Small intestine (tissue), 16 donors: ENCODE results near the gene OR5K3. TPM values are rescaled to one million over a fixed set of nuclear protein-coding genes. Genes with fewer than 3 reads are reported as not detected.

Experiments
- DNase-seq, 2 donors: peaks; one replicate each; pipeline versions ENCODE4 v3.0.0 to v3.0.0-alpha.2; 2013
- FAIRE-seq: peaks from 2 replicates; lab custom pipeline; 2012; peaks lifted over from hg19 to GRCh38; lab: Jason Lieb, UNC
- H3K27ac ChIP-seq, 3 donors: one replicate each; pipeline ENCODE4 v1.5.1; 2013; ENCODE audit warnings: low read length in 2 of 3, mild to moderate bottlenecking in 2 of 3, control low read depth in 1 of 3, inconsistent platforms in 1 of 3, low read depth in 1 of 3, moderate library complexity in 1 of 3
- H3K27me3 ChIP-seq, 3 donors: one replicate each; pipeline ENCODE4 v1.6.1; 2013; ENCODE audit warnings: low read length in 3 of 3, inconsistent platforms in 1 of 3; ENCODE audit not compliant: control insufficient read depth in 3 of 3, insufficient read depth in 3 of 3
- H3K36me3 ChIP-seq, 3 donors: one replicate each; pipeline ENCODE4 v1.6.1; 2013; ENCODE audit warnings: low read length in 3 of 3, inconsistent platforms in 1 of 3, low read depth in 1 of 3, mild to moderate bottlenecking in 1 of 3, moderate library complexity in 1 of 3; ENCODE audit not compliant: control insufficient read depth in 3 of 3, insufficient read depth in 2 of 3
- H3K4me1 ChIP-seq, 3 donors: one replicate each; pipeline ENCODE4 v1.6.1; 2013; ENCODE audit warnings: low read length in 2 of 3, inconsistent platforms in 1 of 3, low read depth in 1 of 3, mild to moderate bottlenecking in 1 of 3, moderate library complexity in 1 of 3; ENCODE audit not compliant: control insufficient read depth in 3 of 3, insufficient read depth in 2 of 3
- H3K4me3 ChIP-seq, 3 donors: one replicate each; pipeline ENCODE4 v1.5.1; 2013; ENCODE audit warnings: low read length in 3 of 3, control low read depth in 1 of 3, inconsistent platforms in 1 of 3, low read depth in 1 of 3, mild to moderate bottlenecking in 1 of 3, moderate library complexity in 1 of 3
- H3K9me3 ChIP-seq, 2 donors: one replicate each; pipeline ENCODE4 v1.6.1; 2013; ENCODE audit warnings: low read depth in 1 of 2, low read length in 1 of 2; ENCODE audit not compliant: control insufficient read depth in 2 of 2, insufficient read depth in 1 of 2
- WGBS, 3 donors: extraction: QIAGEN DNeasy Blood & Tissue Kit; methylation state at CpG; one replicate each; pipeline ENCODE4 v1.1.7; 2013; 5-methylcytosine and 5-hydroxymethylcytosine counted together
- long read RNA-seq, 10 donors: transcript quantifications; one replicate each; lab custom pipeline, GENCODE V29; 2026
- polyA plus RNA-seq, 4 donors: library from polyadenylated mRNA; stranded (reverse) in 3 of 4; unstranded in 1 of 4; fragments of 200-250 nt in 3 of 4; fragments of 120-200 nt in 1 of 4; gene quantifications; one replicate each; pipeline versions ENCODE4 v1.2.1 to v1.2.3, GENCODE V29; 2013
- donor health status: healthy with polysubstance abuse.
- donor health status: control.
- donor health status: control.
- donor health status: Bipolar disorder and iron deficiency.
- donor health status: healthy.

The OR5K3 gene, protein sequence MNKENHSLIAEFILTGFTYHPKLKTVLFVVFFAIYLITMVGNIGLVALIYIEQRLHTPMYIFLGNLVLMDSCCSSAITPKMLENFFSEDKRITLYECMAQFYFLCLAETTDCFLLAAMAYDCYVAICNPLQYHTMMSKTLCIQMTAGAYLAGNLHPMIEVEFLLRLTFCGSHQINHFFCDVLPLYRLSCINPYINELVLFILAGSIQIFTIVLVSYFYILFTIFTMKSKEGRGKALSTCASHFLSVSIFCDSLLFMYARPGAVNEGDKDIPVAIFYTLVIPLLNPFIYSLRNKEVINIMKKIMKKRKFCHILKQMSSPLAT
- not detected for polyA plus RNA-seq
- long read RNA-seq, donor 1 = 0 reads
- long read RNA-seq, donor 2 = 0 reads
- long read RNA-seq, donor 3 = 0 reads
- long read RNA-seq, donor 4 = 0 reads
- long read RNA-seq, donor 5 = 0 reads
- long read RNA-seq, donor 6 = 0 reads
- long read RNA-seq, donor 7 = 0 reads
- long read RNA-seq, donor 8 = 0 reads
- long read RNA-seq, donor 9 = 0 reads
- long read RNA-seq, donor 10 = 0 reads

DNA sequence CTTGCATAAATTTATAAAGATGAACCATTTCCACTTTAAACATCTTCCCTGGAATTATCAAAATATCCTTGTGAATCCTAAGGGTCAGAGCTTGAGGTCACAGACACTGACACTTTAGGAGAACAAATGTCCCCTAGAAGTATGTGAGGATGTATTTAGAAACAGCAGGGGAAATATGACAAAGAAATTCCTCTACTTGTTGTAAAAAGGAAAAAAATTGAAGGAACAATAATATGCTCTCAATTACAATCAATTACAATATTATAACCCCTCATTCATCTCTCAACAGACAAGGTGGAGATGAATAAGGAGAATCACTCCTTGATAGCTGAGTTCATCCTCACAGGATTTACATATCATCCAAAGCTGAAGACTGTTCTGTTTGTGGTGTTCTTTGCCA is at the start of gene OR5K3:
OR5K3 (plus strand) TSS at position 301 of the 400 bp plus-strand sequence; CDS start at position 301, 0 bp downstream.
- H3K27me3 ChIP-seq = peaks cover 0 to 1% (median 0%) of the 10 kb centered on the region in 3 donors
- no peaks in the 10 kb centered on the region for H3K4me1 ChIP-seq
- no peaks in the 10 kb centered on the region for H3K36me3 ChIP-seq
- no peaks in the 10 kb centered on the region for H3K9me3 ChIP-seq
- no peak for DNase-seq
- FAIRE-seq = no peak
- no peak within 1 kb of the TSS for H3K27ac ChIP-seq
- H3K4me3 ChIP-seq = no peak within 1 kb of the TSS

DNA sequence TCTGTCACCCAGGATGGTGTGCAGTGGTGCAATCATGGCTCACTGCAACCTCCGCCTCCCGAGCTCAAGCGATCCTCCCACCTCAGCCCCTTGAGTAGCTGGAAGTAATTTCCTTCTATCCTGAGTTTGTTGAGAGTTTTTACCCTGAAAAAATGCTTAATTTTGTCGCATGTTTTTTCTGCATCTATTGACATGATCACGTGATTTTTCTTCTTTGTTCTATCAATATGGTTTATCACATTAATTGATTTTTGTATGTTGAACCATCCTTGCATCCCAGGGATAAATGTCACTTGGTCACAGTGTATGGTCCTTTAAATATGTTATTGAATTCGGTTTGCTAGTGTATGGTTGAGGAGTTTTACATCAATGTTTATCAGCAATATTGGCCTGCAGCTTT is 48.7 kb upstream of the OR5K3 start:
- Histone ChIP-seq H3K27ac (no peak overlapping the region), H3K4me3 (no peak overlapping the region), H3K36me3 (no peaks in the 10 kb centered on the region), H3K9me3 (no peaks in the 10 kb centered on the region), H3K27me3 (no peaks in the 10 kb centered on the region), H3K4me1 (no peaks in the 10 kb centered on the region)
- DNase-seq (no peak), FAIRE-seq (no peak)
- 82 to 87% (median 82%) methylated on average over 6 of the region's 6 CpGs for WGBS, 3 donors

DNA sequence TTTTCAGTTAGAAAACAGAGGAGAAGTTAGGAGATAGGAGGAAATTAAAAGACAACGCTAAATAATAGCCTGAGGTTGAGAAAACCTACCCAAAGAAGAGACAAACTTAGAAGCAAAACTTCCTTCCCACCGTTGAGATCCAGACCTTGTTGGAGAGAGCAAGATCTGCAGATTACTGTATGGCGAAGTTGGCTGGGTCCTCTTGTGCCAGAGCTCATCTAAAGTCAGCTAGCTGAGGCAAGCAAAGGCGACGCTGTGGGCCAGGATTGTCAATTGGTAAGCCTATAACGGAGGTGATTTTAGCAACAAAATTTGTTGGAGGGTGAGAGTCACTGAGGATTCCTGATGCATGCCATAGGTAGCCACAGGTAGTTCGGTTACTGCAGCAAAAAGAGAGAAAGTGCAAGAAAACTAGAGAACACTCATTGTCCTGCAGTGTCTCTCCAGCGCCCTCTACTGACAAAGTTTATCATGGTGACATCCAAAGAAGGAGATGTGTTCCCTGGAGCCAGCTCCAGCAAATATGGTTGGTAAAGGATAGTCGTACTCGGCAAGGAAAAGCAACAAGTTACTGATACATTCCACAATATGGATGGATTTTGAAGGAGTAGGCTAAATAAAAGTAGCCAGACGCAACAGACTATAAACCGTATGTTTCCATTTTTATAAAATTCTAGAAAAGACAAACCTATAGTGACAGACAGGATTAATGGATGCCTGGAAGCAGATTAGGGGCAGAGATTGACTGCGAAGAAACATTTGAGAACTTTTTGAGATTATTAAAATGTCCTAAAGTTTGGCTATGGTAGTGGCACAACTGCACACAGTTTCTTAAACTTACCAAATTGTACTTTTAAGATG is 46.6 kb upstream of the OR5K3 start:
- FAIRE-seq (no peak), DNase-seq (peak; percentile 42 to 44)
- no peaks in the 10 kb centered on the region for H3K4me1 ChIP-seq

DNA sequence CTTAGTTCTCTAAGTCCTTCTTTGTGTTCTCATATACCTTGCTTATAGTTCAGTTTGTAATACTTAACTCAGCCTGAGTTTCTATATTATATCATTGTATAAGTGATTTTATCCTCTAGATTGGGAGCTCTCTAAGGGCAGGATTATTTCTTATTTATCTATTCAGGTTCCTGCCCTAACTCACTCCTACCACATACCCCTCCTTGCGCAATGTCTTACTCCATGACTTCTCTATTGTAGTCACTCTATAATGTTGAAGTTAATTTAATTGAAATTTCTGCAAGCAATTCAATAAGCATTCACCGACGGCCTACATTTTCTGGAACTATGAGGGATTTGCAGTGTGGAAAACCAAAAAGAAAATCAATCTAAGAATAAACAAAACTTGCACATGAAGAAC is 40.4 kb upstream of the OR5K3 start:
- no peak overlapping the region for H3K4me3 ChIP-seq
- 87 to 93% (median 87%) methylated on average over 3 of the region's 3 CpGs for WGBS, 3 donors
- H3K9me3 ChIP-seq = no peaks in the 10 kb centered on the region
- H3K4me1 ChIP-seq = no peaks in the 10 kb centered on the region
- DNase-seq (no peak), FAIRE-seq (no peak)
- no peaks in the 10 kb centered on the region for H3K27me3 ChIP-seq
- H3K27ac ChIP-seq = no peak overlapping the region
- H3K36me3 ChIP-seq = no peaks in the 10 kb centered on the region

More for the DNA sequence above, 46.6 kb upstream of the OR5K3 start:
- H3K27me3 ChIP-seq = no peaks in the 10 kb centered on the region
- H3K36me3 ChIP-seq = no peaks in the 10 kb centered on the region
- no peak overlapping the region for H3K4me3 ChIP-seq
- 57 to 65% (median 64%) methylated on average over 13 of the region's 13 CpGs for WGBS, 3 donors
- H3K9me3 ChIP-seq = no peaks in the 10 kb centered on the region
- H3K27ac ChIP-seq = no peak overlapping the region

DNA sequence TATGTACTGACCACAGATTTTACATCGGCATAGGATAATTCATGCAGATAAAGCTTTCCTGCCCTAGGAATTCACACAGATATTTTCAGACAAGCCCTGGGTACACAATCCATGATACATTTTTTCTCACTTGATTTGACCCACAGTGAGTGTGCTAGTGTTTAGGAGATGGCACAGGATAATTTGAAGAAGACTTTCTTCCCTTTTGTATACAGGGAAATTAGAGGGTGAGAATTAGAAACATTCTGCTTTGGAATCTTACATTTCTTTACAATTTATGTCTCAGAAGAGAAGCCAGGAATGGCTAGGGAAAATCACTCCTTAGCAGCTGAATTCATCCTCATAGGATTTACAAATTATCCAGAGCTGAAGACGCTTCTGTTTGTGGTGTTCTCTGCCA is 36.9 kb upstream of the OR5K3 start, which contains the start of gene OR5K4:
OR5K4 (plus strand) TSS at position 301 of the 400 bp plus-strand sequence; CDS start at position 301, 0 bp downstream.
- FAIRE-seq (no peak), DNase-seq (no peak)
- Histone ChIP-seq H3K36me3 (no peaks in the 10 kb centered on the region), H3K27me3 (no peaks in the 10 kb centered on the region), H3K9me3 (no peaks in the 10 kb centered on the region), H3K4me1 (no peaks in the 10 kb centered on the region), H3K27ac (no peak within 1 kb of the TSS), H3K4me3 (no peak within 1 kb of the TSS)
- 60 to 74% (median 73%) methylated on average over 2 of the region's 2 CpGs for WGBS, 3 donors

DNA sequence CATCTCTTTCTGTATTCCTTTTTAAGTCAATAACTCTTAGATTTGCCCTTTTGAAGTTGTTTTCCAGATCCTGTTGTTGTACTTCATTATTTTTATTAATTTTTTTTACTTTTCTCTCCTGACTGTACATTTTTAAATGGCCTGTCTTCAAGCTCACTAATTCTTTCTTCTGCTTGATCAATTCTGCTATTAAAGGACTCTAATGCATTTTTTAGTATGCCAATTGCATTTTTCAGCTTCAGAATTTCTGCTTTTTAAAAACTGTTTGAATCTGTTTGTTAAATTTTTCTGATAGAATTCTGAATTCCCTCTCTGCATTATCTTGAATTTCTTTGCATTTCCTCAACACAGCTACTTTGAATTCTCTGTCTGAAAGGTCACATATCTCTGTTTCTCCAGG is 31.2 kb upstream of the OR5K3 start:
- no peak overlapping the region for H3K27ac ChIP-seq
- FAIRE-seq (no peak), DNase-seq (no peak)
- no peaks in the 10 kb centered on the region for H3K36me3 ChIP-seq
- no peak overlapping the region for H3K4me3 ChIP-seq
- H3K4me1 ChIP-seq = no peaks in the 10 kb centered on the region
- peaks cover 0 to 19% of the 10 kb centered on the region in 2 donors for H3K9me3 ChIP-seq
- no peaks in the 10 kb centered on the region for H3K27me3 ChIP-seq

DNA sequence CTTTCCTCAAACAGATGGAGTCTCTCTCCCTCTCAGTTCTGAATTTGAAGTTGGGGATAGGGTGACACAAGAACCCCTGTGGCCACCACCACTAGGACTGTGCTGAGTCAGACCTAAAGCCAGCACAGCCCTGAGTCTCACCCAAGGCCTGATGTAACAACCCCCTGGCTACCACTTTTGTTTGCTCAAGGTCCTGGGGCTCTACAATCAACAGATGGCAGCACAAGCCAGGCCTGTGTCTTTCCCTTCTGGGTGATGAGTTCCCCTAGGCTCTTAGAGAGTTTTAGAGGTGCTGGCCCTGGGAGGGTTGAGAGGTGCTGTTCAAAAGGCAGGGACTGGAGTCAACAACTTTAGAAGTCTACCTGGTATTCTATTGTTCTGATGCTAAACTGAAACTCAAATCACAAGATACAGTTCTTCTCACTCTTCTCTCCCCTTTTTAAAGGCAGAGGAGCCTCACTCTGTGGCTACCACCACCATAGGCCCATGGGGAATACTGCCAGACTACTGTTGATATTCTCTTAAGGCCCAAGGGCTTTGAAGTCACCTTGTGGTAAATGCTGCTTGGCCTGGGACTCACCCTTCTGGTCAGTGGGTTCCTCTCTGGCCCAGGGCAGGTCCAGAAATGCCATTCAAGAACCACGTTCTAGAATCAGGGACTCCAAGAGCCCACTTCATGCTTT is 30.3 kb upstream of the OR5K3 start:
- no peak for DNase-seq
- Histone ChIP-seq H3K27ac (no peak overlapping the region), H3K36me3 (no peaks in the 10 kb centered on the region), H3K4me3 (no peak overlapping the region), H3K27me3 (no peaks in the 10 kb centered on the region), H3K9me3 (peaks cover 0 to 19% of the 10 kb centered on the region in 2 donors), H3K4me1 (no peaks in the 10 kb centered on the region)
- 30 to 64% (median 60%) methylated on average over 1 of the region's 1 CpG for WGBS, 3 donors
- no peak for FAIRE-seq

DNA sequence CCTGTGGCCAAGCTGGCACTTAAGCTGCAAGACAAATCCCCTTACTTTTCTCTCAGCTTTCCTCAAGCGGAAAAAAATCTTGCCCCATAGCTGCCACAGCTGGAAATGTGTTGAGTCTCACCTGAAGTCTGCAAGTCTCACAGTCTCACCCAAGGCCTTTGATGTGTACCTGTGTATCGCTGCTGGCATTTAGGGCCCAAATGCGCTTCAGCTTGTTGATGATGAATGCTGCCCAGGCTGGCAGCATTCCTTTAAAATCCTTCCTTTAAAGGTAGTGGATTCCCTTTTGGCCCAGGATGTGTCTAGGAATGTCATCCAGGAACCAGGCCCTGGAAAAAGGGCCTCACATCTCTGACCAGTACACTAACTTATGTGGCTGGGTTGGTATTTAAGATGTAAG is 29.8 kb upstream of the OR5K3 start:
- Histone ChIP-seq H3K9me3 (peaks cover 0 to 19% of the 10 kb centered on the region in 2 donors), H3K27ac (no peak overlapping the region), H3K4me1 (no peaks in the 10 kb centered on the region), H3K27me3 (no peaks in the 10 kb centered on the region), H3K36me3 (no peaks in the 10 kb centered on the region), H3K4me3 (no peak overlapping the region)
- WGBS, 3 donors = 92 to 98% (median 96%) methylated on average over 3 of the region's 3 CpGs
- FAIRE-seq (no peak), DNase-seq (no peak)
